SHP77 (cell line): Measurements from ENCODE around the gene ADD2.

Experiments
- DNase-seq, 2 experiments: peaks; one replicate each; lab custom pipeline; 2025; lab: John Stamatoyannopoulos, UW

The ADD2 gene

DNA sequence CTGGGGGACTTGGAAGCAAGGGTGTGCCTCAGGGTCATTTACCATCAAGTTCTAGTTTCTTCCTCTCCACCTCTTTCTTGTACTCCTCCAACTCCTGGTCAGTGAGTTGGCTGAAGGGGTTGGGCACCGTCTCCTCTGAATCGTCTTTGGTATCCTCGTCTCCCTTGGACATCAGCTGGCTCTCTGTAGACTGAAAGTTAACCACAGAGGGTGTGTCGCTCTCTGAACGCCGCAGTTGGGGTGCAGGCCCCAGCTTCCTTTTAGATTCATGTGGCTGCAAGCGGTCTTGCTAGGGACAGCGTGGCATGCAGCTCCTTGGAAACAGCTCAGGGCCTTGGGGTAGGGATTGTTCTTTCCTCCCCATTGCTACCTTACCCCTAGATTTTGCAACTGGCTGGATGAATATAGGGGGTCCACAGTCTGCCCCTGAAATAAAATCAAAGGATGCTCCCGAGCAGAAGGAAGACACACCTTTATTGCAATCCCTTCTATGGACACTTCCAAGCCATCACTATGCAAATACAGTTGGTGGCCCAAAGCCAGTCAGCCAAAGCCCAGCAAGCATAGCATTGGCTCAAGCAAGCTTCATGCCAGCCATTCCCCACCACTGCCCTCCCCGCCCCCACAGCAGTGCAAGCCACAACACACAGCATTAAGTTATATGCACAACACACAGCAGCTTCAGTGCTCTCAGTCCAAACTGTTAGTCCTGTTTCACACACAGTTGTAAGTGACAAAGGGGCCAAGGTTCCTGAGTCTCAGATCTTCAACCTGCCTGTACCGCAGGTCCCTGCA lies 93.2 kb downstream of the ADD2 start:
- no peak for DNase-seq

DNA sequence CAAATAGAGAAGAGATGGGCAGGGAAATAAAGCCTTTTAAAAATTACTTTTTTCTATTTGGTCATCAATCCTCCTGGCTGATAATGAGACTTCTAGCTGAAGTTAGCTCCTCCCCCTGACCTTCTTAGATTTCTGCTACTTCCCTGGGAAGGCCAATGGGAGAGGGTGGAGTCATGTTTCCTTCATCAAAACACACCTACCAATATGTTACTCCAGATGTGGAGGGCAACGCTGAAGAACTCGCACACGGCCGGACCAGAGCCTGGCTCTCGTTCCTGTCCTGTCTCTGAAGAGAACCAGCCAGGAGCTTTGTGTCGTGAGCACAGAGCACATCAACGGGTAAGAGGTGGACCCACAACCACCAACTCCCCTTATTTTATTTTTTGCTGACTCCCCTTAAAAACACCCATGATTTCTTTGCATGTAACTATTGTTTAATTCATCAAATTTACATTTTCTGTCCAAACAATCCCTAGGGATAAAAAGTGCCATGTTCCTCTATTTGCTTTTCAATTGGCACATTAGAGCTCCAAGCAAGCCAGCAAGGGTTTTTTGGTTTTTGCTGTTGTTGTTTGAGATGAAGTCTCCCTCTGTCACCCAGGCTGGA lies 94.9 kb downstream of the ADD2 start:
- DNase-seq: no peak

DNA sequence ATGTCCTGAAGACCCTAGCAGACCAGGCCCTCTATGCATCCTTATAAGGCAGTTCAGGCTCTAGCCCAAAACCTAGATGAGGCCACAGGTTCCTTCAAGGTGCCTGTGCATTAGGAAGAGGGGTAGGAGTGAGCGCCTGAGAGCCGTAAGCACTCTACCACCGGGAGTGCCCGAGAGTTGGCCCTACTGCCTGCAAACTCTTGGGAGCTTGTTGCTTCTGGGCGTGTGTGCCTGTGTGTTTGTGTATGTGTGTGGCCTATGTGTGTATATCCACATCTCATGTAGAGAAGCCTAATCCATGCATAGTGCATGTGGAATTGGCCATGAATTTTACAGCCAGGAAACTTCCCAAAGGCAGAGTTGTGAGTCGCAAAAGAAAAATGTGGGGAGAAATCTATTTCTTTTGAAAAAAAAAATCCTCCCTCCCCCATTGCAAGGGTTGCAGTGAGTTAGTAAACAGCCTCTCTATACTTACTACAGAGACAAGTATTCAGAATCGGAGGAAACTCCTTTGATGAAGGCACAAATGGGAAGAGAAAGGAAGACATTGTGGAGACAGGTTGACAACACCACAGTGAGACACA lies 96.8 kb downstream of the ADD2 start:
- DNase-seq: no peak

DNA sequence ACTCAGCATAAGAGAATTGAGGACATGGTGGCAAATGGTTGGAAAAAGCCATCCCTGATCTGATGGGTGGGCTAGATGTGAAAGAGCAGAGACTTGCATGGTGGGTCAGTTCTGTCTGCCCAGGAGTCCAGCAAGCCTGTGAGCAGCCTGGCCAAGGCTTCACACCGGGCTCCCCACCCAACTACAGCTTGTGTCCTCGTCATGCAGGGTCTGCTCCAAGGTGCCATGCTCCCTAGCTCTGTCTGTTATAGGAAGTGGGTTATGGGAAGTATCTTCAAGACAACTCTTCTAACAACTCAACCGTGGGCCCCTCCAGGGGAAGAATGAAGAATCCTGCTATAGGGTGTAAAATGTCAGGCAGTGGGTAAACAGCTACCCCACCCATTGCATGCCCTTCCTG lies 97.4 kb downstream of the ADD2 start:
- DNase-seq: no peak

DNA sequence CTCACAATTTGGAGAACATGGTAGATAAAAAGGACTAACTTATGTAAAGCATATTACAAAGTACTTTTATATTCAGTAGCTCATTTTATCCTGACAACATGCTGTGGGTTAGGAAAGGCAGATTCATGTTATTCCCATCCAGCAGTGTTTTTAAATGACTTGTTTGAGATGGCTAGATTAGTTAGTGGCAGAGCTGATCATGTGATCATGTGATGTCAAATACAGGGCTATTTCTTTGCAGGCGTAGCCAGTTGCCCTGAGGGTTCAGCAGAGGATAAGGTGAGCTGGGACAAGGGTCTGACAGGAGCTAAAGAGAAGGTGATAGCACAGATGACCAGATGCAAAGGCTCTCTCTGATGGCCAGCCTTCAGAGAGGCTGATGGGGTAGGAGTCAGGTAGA lies 97.8 kb downstream of the ADD2 start:
- no peak for DNase-seq

DNA sequence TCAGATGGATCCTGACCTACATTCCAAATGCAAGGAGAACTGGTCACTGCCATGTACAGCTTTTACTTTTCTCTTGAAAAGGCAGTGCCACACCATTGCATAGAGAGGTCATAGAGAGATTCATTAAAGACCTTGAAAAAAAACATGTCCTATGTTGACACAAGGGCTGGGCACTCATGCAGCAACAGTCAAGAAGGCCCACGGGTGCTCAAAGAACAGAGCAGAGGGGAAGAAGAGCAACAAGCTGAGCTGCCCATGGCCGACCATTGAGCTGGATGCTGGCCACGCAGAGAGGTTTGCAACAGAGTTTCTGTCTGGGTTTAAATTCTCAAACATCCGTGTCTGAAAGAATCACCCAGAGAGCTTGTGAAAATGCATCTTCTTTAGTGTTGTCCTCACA lies 99.1 kb downstream of the ADD2 start:
- no peak for DNase-seq

DNA sequence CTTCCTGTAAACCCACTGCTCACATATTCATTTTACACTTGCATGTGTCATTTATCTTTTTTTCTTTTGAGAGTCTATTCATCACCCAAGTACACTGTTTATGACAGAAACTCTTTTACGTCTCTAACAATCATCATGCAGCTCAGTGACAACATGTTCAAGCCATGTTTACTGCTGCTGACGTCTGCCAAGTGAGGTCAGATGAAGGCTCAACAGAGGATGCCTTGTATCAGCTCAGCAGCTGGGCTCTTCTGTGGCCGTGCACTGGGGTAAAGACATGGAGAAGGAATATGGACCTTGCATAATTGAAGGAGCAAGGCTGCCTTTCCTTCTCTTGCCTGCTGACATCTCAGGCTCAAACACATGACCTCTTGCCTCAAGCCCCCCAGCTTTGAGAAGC lies 99.6 kb downstream of the ADD2 start:
- DNase-seq: no peak

DNA sequence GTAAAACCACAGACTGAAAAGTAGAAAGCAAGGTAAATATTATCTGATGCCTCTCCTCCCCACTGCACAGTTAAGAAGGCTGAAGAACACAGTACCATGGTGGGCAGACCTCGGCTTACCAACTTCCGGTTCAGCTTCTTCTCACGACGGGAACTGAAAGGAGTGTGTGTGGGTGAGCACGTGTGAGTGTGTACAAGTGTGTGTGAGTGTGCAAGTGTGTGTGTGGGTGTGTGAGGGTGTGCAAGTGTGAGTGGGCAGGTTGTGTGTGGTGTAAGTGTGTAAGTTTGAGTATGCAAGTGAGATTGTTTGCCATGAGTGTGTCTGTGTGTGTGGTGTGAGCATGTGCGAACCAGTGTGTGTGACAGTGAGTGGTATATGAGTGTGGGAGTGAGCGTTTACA lies 103.5 kb downstream of the ADD2 start:
- DNase-seq: no peak

DNA sequence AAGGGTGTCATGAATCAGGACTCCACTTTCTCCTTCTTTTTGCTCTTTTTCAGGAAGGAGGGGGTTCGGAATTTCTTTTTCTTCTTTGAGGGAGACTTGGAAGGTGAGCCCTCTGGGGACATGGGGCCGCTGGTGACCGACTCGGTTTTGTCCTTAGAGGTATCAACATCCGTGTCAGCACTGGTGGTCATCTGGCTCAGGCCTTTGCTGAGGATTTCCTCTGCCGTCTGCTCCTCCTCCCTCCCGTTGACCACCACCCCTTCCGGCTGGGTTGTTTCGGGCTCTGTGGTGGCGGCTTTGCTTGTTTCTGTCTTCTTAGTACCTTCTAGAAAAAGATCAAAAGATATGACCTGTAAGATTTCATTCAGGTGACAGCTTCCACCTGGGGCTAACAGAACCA lies 104.6 kb downstream of the ADD2 start:
- DNase-seq: no peak

DNA sequence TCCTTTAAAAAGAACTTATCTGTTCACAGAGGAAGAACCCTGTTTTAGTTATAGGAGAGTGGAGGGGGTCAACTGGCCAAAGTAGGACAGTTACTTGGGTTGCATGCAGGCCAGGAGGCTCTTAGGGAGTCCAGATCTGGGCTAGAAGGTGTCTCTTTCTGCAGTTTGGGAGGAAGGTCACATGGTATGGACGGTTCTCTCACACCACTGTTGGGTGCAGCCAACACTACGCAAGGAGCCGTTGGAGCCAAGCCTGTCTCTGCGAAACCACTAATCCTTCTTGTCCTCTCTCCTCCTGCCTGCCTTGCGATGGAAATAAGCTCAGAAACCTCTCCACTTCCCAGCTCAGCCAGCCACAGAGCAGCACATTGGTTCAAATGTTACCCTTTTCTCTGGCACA lies 108.4 kb downstream of the ADD2 start:
- DNase-seq: no peak

DNA sequence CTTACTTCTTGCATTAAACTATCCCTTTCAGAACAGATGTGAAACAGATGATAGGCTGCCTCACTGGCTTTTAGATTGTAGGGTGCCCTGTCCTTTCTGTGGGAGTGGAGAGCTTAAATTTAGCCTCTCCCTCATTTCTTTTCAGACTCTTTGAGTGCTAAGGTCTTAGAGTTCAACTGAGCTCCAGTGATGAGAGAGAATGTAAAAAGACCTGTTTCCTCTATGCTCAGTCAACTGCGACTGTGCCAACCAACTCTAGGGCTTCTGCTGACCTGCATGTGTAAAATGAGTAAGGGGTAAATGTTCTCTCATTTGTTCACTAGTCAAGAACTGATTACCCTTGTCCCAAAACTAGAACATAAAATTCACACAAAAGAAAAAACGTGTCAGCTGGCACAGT lies 109.5 kb downstream of the ADD2 start:
- no peak for DNase-seq

DNA sequence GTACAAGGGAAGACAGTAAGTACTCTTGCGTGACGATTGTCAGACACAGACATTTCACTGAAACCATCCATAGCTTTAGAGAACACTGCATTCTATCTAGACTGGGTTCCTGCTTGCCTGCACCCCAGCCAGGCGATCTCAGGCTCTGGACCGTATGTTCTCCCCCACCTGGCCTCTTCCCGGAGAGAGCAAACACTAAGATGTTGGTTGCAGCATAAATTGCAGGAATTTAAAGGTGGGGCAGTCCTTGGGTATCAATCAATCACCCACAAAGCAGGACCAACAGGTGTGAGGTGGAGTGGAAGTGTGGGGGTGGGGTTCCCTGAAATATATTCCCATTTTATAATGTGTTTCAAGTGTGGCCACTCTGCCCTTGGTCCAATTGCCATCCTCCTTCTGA lies 110.8 kb downstream of the ADD2 start:
- DNase-seq: no peak

DNA sequence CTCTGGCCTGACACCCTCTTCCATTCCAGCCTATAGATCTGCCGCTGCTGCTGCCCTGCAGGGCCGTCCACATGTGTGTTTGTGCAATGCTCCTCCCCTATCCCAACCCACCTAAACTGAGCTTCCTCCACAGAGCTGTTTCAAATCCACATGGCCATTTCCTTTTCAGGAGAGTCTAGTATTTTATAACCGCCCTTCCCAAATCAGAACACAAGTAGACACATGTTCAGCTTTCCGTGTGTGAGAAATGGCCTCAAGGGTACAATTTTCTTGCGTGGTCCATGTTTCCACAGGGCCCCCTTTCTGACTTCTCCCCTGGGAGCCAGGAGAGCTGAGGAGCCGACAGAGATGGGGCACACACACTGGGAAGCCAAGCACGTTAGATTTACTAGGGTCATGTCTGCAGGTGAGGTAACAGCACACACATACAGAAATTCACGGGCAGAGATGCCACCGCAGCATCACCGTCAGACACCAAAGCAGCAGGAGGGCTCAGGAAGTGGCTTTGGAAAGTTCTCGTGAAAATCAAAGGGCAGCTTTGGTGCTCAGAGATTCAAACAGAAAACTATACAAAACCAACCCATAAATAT lies 111.5 kb downstream of the ADD2 start:
- DNase-seq: no peak

DNA sequence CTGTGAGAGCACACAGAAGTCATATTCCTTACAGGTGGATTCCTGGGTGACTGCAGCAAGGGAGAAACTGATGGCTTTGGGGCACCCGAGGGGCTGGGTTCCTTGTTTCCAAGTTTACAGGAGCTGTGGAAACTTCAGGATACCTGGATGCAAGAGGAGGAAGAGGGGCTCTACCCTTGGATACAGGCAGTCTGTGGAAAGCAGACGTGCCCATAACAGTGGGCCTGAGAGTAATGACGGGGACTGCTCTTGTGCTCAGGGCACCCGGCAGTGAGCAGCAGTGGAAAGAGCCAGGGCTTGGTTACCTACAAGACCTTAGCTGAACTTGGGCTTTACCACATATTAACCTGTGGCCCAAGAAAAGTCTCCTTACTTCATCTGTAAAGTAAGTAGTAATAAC lies 112.2 kb downstream of the ADD2 start:
- DNase-seq: no peak

DNA sequence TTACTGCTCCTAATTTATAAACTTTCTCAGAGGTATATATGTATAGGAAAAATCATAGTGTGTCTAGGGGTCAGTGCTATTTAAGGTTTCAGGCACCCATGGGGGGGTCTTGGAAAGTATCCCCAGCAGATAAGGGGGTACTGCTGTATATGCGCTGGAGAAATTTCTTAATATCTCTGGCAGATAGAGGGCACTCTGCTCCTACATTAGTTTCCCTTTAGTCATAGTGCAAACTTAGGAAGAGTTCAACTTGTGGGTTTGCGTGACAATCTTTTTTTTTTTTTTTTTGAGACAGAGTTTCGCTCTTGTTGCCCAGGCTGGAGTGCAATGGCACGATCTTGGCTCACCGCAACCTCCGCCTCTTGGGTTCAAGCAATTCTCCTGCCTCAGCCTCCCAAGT lies 112.8 kb downstream of the ADD2 start:
- peak in 1 of 2 experiments; percentile 6 for DNase-seq

DNA sequence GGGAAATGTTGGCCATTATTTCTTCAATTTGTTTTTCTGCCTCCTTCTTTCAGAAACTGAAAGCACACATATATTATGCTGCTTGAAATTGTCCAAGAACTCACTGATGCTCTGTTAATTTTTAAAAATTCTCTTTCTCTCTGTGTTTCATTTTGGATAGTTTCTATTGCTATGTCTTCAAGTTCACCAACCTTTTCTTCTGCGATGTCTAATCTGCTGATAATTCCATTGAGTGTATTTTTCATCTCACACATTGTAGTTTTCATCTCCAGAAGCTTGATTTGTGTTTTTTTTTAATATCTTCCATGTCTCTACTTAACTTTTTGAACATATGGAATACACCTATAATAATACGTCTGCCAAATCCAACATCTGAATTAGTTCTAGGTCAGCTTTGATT lies 116.3 kb downstream of the ADD2 start:
- no peak for DNase-seq

DNA sequence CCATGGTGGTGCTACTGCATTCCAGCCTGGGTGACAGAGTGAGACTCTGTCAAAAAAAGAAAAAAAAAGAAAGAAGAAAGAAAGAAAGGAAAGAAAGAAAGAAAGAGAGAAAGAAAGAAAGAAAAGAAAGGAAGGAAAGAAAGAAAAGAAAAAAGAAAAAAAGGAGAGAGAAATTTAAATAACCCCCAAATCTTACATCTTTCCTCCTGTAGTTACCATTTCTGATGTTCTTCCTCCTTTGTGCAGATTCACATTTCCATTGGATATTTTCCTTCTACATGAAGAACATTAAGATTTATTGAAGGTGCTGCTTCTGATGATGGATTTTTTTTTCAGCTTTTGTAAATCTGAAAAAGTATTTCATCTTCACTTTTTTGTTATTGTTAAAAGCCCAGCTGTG lies 117.0 kb downstream of the ADD2 start:
- no peak for DNase-seq

DNA sequence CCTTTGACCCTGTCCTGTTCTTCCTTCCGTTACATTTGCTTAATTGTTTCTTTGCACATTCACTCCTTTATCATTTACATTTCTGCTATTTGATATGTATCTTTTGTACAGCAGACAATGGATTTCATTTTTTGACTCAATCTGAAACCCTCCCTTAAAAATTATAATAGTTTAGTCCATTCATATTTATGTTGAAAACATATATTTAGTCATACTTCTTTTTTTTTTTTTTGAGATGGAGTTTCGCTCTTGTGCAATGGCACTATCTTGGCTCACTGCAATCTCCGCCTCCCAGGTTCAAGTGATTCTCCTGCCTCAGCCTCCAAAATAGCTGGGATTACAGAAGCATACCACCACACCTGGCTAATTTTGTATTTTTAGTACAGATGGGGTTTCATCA lies 119.0 kb downstream of the ADD2 start:
- no peak for DNase-seq

DNA sequence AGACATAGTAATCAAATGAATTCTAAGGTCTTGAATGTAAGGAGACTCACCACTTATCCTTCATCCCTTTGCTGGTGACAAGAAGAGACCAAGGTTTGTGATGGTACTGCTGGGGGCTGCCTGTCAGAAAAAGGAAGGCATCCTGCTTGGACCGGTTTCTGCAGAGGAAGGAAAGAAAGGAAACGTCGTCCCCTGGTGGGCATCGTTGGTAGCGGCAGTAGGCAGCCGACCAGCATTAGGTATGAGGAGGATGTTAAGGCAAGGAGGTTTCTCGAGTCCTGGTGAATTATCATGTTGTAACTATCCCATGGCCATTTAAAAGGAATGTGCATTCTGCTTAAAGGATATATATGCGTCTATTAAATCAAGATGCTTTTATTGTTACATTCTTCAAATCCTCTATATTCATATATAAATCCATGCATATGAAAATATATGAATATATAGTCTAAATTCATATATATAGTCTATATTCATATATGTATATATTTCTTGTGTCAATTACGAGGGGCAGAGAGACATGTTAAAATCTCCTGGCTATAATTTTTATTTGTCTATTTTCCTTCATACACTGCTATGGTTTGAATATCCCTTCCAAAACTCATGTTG lies 120.0 kb downstream of the ADD2 start:
- DNase-seq: peak; percentile 44 to 55

DNA sequence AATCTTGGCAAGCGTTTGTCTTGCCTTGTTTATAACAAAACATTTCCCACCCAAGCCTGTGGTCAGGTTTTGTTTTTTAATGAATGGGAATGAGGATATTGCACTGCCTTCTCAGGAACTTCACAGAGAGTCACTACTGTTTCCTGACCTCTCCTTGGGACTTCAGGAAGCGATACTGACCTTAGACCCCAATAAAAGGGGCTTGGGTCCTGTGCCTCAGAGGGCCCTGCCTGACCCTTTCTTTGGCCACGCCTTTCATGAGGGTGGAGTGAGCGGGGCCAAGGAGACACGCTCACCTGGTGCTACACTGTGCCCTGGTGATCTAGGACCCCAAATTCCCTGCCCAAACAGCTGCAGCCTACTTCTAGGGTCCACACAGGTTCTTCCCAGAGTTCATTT lies 121.6 kb downstream of the ADD2 start:
- DNase-seq: no peak

DNA sequence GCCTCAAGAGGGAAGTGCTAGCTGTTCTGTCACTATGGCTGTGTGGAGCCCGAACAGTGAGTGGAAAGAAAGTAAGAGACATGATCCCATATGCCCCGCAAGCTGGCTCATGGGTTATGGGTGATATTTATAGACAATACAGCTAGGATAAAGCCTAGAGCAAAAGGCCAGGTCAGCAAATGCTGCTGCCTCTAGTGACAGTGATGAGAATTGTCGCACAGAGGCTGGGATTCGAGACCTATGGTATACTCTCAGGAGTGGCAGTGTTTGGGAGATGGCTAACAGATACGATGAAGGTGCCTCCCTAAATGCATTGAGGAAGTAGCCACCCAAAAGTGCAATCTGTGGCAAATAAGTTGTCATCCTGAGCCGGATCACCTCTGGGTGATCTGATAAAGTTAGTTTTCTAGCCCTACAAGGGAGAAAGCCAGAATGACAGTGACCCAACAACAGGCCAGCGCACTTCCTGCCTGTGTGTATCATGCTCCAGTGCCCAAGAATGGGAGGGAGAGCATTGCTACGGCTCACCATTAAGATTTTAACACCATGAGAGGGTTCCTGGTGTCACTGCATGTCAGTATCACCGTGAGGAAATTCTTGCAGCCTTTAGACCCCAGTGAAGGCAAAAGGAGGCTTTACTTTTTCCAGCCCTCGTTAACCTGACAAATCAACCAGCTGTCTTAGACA lies 122.1 kb downstream of the ADD2 start:
- DNase-seq: peak; percentile 8 to 62

DNA sequence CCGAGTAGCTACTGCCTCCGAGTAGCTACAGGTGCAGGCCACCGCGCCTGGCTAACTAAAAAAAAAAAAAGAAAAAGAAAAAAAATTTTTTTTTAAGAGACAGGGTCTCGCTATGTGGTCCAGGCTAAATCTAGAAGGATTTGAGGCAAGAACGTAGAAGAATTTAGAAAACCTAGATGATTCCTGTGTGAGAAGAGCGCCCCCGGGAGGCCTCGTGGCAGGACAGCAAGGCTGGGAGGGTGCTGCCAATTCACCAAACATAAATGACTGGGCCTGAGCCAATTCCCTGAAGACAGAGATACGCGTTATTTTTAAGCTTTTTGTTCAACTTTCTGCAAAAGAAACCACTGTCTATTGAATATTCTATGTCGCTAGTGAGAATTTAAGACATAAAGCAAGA lies 124.3 kb downstream of the ADD2 start:
- peak; percentile 15 to 49 for DNase-seq
